GM12892 (cell line): Measurements from ENCODE around the gene WDFY2.

Experiments
- POLR2A ChIP-seq: IDR thresholded peaks from 2 replicates; pipeline ENCODE4 v1.6.1; 2011; ENCODE audit warnings: low read depth, low read length, control low read depth
- POLR2AphosphoS5 ChIP-seq: IDR thresholded peaks from 2 replicates; pipeline ENCODE4 v1.6.1; 2011; ENCODE audit warnings: low read depth, low read length, control low read depth

DNA sequence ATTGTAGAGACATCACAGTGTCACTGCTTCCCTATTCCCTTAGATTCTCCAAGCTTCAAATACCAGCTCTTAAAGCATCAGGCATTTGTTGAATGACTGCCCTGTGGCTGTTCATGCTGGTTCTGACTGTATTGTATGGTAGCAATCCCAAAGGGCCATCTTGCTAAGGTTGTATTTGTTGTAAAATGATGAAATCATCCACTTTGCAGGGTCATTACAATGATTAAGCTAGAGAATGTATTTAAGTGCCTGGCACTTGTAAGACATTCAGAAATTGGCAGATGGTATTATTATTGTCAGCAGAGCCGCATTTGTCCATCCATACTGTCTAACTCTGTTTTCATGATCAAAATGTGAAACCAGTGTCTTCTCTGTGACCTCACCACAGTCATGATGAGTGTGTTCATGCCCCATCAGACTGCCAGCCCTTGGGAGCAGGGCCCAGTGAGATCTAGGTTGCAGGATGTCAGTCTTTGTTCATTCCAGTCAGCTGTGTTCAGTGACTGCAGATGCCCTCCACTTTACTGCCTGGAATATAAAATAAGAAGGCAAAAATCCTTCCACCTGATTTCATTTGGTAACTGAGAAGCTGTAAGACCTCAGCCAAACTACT is 133.6 kb downstream of the WDFY2 start:
- TF ChIP-seq POLR2A (no peak), POLR2AphosphoS5 (no peak)
